SK-N-MC (cell line): ENCODE measurements around the gene NLRP10.
"Not testable (repeated sequence)": the region's sequence is repeated elsewhere in the genome, so short reads cannot be mapped to it uniquely, and the experiment has no call there.

ENCODE experiments used
- EZH2 ChIP-seq: fragments of 200-600 bp; sonication (generic); IDR thresholded peaks from one replicate; pipeline ENCODE4 v1.6.1; 2017; ENCODE audit warnings: antibody characterized with exemption
- FOXP2 ChIP-seq: optimal IDR thresholded peaks from 2 replicates; pipeline ENCODE3; 2011; ENCODE audit warnings: mild to moderate bottlenecking, moderate library complexity; ENCODE audit not compliant: insufficient read depth; ENCODE audit errors: extremely low read length, control extremely low read depth
- POLR2AphosphoS5 ChIP-seq: IDR thresholded peaks from 2 replicates; pipeline ENCODE4 v1.6.1; 2012; ENCODE audit warnings: mild to moderate bottlenecking, low read depth, low read length, borderline replicate concordance

DNA sequence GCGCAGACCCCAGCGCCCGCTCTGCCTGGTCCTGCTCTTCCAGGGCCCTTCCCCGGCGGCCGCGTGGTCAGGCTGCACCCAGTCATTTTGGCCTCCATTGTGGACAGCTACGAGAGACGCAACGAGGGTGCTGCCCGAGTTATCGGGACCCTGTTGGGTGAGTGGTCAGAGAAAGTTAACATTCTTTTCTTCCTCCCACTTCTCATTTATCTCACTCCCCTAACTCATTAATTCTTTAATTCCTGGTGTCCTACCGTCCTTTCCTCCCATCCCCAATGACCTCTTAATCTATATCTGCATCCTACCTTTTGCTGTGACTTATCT is 22.3 kb upstream of the NLRP10 start:
- not testable (repeated sequence) for TF ChIP-seq POLR2AphosphoS5, FOXP2, EZH2
